Upper lobe of left lung (tissue), 6 donors: ENCODE results near the gene SGMS1. TPM values are rescaled to one million over a fixed set of nuclear protein-coding genes. Genes with fewer than 3 reads are reported as not detected.

Experiments used
- ATAC-seq, 2 donors: fragments of 200-7000 bp; cut with Tn5 transposase; one replicate each; pipeline ENCODE4 v1.9.1; 2022; ENCODE audit warnings: mild to moderate bottlenecking in 2 of 2, moderate library complexity in 2 of 2; ENCODE audit not compliant: low FRiP score in 2 of 2
- DNase-seq, 2 donors: peaks; one replicate each; pipeline ENCODE4 v3.0.0-alpha.2; 2019 to 2020
- H3K27ac ChIP-seq, 4 donors: fragments of 200-600 bp; sonication (generic); one replicate each; pipeline ENCODE4 v1.5.1; 2016 to 2019
- H3K27me3 ChIP-seq, 4 donors: fragments of 200-600 bp; sonication (generic); one replicate each; pipeline ENCODE4 v1.5.1; 2017 to 2019
- H3K36me3 ChIP-seq, 4 donors: fragments of 200-600 bp; sonication (generic); one replicate each; pipeline ENCODE4 v1.5.1; 2016 to 2019
- H3K4me1 ChIP-seq, 4 donors: fragments of 200-600 bp; sonication (generic); one replicate each; pipeline ENCODE4 v1.5.1; 2018 to 2019
- H3K4me3 ChIP-seq, 4 donors: fragments of 200-600 bp; sonication (generic); one replicate each; pipeline ENCODE4 v1.5.1; 2017 to 2019; ENCODE audit warnings: mild to moderate bottlenecking in 2 of 4, moderate library complexity in 1 of 4
- H3K9me3 ChIP-seq, 4 donors: fragments of 200-600 bp; sonication (generic); one replicate each; pipeline ENCODE4 v1.5.1; 2018 to 2019
- EP300 ChIP-seq, 4 donors: sonication (generic); formaldehyde crosslinking; IDR thresholded peaks; one replicate each; pipeline ENCODE4 v1.5.1; 2017; ENCODE audit warnings: antibody characterized with exemption in 4 of 4, control low read depth in 2 of 4
- POLR2A ChIP-seq, 4 donors: fragments of 450-650 bp; IDR thresholded peaks; one replicate each; pipeline ENCODE4 v1.5.1; 2016 to 2017; ENCODE audit warnings: antibody characterized with exemption in 4 of 4, mild to moderate bottlenecking in 2 of 4
- POLR2AphosphoS5 ChIP-seq, 2 donors: sonication (generic); formaldehyde crosslinking; IDR thresholded peaks; one replicate each; pipeline ENCODE4 v1.5.1; 2017; ENCODE audit warnings: antibody characterized with exemption in 2 of 2
- WGBS, 2 donors: methylation state at CpG; one replicate each; pipeline ENCODE4 v1.1.5; 2017 to 2018; 5-methylcytosine and 5-hydroxymethylcytosine counted together
- total RNA-seq, 6 donors: library from RNA; depleted of rRNA in 4 of 6; stranded (reverse); fragments of >200 nt in 4 of 6; gene quantifications; one replicate each; pipeline versions ENCODE4 v1.1.0 to v1.2.1, GENCODE V29; 2016 to 2021
- TF ChIP-seq, protein P1 (sequence below), 6 experiments: fragments of 450-650 bp in 4 of 6; fragments of 200-600 bp in 2 of 6; sonication (generic) in 2 of 6; IDR thresholded peaks; one replicate each; pipeline ENCODE4 v1.5.1; 2016 to 2019; ENCODE audit warnings: antibody characterized with exemption in 6 of 6
- donor health status: DM: no; HTN: no; CAD: no; lungs with moderate emphysema.
- donor health status: DM: no; HTN: yes; CAD: no; lungs with severe emphysema.

The SGMS1 gene
- total RNA-seq, 6 donors from 2014 or later: 66.7 to 230 (median 173) TPM

DNA sequence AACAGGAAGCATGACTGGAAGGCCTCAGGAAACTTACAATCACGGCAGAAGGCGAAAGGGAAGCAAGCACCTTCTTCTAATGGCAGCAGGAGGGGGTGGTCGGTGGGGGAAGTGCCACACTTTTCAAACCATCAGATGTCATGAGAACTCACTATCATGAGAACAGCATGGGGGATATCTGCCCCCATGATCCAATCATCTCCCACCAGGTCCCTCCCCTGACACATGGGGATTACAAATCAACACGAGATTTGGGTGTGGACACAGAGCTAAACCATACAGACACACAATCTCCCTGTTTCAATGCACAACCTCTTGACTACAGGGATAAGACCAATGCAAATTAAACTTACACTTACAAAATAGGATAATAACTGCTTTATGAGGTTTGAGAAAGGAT, 97.6 kb downstream of the SGMS1 start:
- Histone ChIP-seq H3K27me3 (no peaks in the 10 kb centered on the region), H3K27ac (no peak overlapping the region), H3K4me1 (no peaks in the 10 kb centered on the region), H3K36me3 (no peaks in the 10 kb centered on the region), H3K9me3 (no peaks in the 10 kb centered on the region), H3K4me3 (no peak overlapping the region)
- 93 to 95% methylated on average over 4 of the region's 4 CpGs for WGBS, 2 donors
- TF ChIP-seq EP300 (IDR thresholded peaks at IDR 0.05): no peak
- TF ChIP-seq, protein P1, sequence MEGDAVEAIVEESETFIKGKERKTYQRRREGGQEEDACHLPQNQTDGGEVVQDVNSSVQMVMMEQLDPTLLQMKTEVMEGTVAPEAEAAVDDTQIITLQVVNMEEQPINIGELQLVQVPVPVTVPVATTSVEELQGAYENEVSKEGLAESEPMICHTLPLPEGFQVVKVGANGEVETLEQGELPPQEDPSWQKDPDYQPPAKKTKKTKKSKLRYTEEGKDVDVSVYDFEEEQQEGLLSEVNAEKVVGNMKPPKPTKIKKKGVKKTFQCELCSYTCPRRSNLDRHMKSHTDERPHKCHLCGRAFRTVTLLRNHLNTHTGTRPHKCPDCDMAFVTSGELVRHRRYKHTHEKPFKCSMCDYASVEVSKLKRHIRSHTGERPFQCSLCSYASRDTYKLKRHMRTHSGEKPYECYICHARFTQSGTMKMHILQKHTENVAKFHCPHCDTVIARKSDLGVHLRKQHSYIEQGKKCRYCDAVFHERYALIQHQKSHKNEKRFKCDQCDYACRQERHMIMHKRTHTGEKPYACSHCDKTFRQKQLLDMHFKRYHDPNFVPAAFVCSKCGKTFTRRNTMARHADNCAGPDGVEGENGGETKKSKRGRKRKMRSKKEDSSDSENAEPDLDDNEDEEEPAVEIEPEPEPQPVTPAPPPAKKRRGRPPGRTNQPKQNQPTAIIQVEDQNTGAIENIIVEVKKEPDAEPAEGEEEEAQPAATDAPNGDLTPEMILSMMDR (IDR thresholded peaks at IDR 0.05): no peak
- no peak for TF ChIP-seq POLR2AphosphoS5 (IDR thresholded peaks at IDR 0.05)
- no peak for TF ChIP-seq POLR2A (IDR thresholded peaks at IDR 0.05)
- ATAC-seq (no peak), DNase-seq (no peak)

DNA sequence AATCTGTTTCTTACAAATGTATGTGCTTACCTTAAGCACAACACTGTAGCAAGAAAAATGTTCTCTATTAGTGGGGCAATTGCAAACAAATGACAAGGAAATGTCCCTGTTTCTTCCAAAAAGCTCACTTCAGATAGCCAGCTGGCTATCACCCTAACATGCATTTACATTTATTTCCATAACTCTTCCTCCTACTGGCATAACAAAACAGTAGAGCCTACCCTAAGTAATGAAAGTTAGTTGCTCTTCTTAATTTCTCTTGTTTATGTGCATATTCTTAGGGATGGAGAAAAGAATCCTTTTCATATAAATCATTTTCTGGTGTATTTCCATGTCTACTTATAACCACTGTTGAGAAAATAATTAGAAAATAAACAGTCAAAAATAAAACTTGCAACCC, 100.4 kb downstream of the SGMS1 start:
- H3K27ac ChIP-seq: no peak overlapping the region
- TF ChIP-seq EP300 (IDR thresholded peaks at IDR 0.05) (no peak), POLR2A (IDR thresholded peaks at IDR 0.05) (no peak), POLR2AphosphoS5 (IDR thresholded peaks at IDR 0.05) (no peak)
- TF ChIP-seq, protein P1 (IDR thresholded peaks at IDR 0.05): no peak
- ATAC-seq: no peak

DNA sequence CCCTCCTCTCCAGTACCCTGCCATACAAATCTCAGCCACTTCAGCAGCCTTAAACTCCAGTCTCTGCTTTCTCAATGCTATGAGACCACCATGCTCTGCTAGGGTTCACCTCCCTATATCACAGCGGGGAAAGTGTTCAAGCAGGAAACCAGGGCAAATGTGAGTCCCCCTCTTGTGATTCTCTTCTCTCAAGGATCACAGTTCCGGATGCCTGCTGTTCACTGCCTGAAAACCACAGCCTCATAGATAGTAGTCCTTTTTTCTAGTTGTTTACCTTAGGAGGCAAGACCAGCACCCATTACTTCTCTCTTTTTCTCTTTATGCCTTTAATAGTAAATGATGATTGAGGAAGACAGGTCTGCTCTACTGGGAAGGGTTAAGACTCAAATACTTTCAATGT, 100.8 kb downstream of the SGMS1 start:
- WGBS, 2 donors: 84 to 97% methylated on average over 2 of the region's 2 CpGs
- no peak overlapping the region for H3K27ac ChIP-seq
- H3K4me1 ChIP-seq: peaks cover 0 to 4% (median 0%) of the 10 kb centered on the region in 4 donors
- TF ChIP-seq, protein P1 (IDR thresholded peaks at IDR 0.05): no peak
- no peaks in the 10 kb centered on the region for H3K9me3 ChIP-seq
- no peaks in the 10 kb centered on the region for H3K27me3 ChIP-seq
- no peak overlapping the region for H3K4me3 ChIP-seq
- ATAC-seq: no peak
- no peak for DNase-seq
- no peaks in the 10 kb centered on the region for H3K36me3 ChIP-seq

More for the DNA sequence above, 100.4 kb downstream of the SGMS1 start:
- no peak overlapping the region for H3K4me3 ChIP-seq
- no peaks in the 10 kb centered on the region for H3K27me3 ChIP-seq
- no peaks in the 10 kb centered on the region for H3K9me3 ChIP-seq
- H3K36me3 ChIP-seq: no peaks in the 10 kb centered on the region
- H3K4me1 ChIP-seq: peaks cover 0 to under 1% (median 0%) of the 10 kb centered on the region in 4 donors
- no peak for DNase-seq

DNA sequence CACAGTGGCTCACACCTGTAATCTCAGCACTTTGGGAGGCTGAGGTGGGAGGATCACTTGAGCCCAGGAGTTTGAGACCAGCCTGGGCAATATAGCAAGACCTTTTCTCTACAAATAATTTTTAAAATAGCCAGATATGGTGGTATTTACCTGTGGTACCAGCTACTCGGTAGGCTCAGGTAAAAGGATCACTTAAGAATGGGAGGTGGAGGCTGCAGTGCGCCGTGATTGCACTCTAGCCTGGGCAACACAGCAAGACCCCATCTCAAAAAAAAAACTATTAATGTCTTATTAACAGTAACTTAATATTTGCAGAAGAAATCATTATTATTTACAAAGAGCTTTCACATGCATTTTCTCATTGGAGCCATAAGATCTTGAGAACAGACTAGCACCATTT, 103.6 kb downstream of the SGMS1 start:
- TF ChIP-seq POLR2AphosphoS5 (IDR thresholded peaks at IDR 0.05): no peak
- TF ChIP-seq POLR2A (IDR thresholded peaks at IDR 0.05): no peak
- TF ChIP-seq, protein P1 (IDR thresholded peaks at IDR 0.05): no peak
- no peak for TF ChIP-seq EP300 (IDR thresholded peaks at IDR 0.05)
- no peaks in the 10 kb centered on the region for H3K9me3 ChIP-seq
- DNase-seq (no peak), ATAC-seq (no peak)
- WGBS, 2 donors: 97% methylated on average over 3 of the region's 3 CpGs
- no peaks in the 10 kb centered on the region for H3K36me3 ChIP-seq
- no peak overlapping the region for H3K4me3 ChIP-seq
- H3K27ac ChIP-seq: no peak overlapping the region
- H3K27me3 ChIP-seq: no peaks in the 10 kb centered on the region
- peaks cover 0 to 4% (median 0%) of the 10 kb centered on the region in 4 donors for H3K4me1 ChIP-seq

DNA sequence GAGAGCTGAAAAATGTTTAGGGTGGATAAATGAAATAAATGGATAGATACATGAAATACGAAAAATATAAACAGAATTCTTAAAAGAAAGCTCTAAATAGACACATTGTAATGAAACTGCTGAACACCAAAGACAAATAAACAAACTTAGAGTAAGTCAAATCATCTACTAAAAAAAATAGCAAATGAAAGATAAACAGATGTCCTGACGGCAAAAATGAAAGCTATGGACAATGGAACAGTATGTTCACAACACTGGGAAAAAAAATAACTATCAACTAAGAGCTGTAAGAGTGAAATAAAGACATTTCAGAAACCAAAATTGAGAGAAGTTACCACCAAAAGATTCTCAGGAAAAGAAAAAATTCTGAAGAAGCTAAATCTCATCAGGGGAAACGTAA, 106.1 kb downstream of the SGMS1 start:
- H3K4me3 ChIP-seq: no peak overlapping the region
- TF ChIP-seq POLR2AphosphoS5 (IDR thresholded peaks at IDR 0.05) (no peak), POLR2A (IDR thresholded peaks at IDR 0.05) (no peak), EP300 (IDR thresholded peaks at IDR 0.05) (no peak)
- TF ChIP-seq, protein P1 (IDR thresholded peaks at IDR 0.05): no peak
- H3K27me3 ChIP-seq: no peaks in the 10 kb centered on the region
- H3K36me3 ChIP-seq: no peaks in the 10 kb centered on the region
- peaks cover 0 to 4% (median 3%) of the 10 kb centered on the region in 4 donors for H3K4me1 ChIP-seq
- ATAC-seq: no peak
- H3K9me3 ChIP-seq: no peaks in the 10 kb centered on the region
- no peak for DNase-seq
- H3K27ac ChIP-seq: peak overlapping the region in 1 of 4 donors; percentile 21
- WGBS, 2 donors: 68 to 72% methylated on average over 3 of the region's 3 CpGs
